GM19238 (cell line): ENCODE data around the gene CACNA1E.

Source experiments
- DNase-seq: peaks from one replicate; pipeline ENCODE4 v3.0.0; 2011; ENCODE audit warnings: low spot score; ENCODE audit not compliant: insufficient read length

CACNA1E gene

GRCh38 chr1:181632492-181632891 lies 149.2 kb downstream of the CACNA1E start:
- no peak for DNase-seq

- DNase-seq = no peak
Observed at GRCh38 chr1:181632960-181633359, 149.6 kb downstream of the CACNA1E start.

GRCh38 chr1:181635110-181635509 lies 151.8 kb downstream of the CACNA1E start:
- no peak for DNase-seq

GRCh38 chr1:181637998-181638397 lies 154.7 kb downstream of the CACNA1E start:
- DNase-seq = no peak

GRCh38 chr1:181640956-181641355 lies 157.6 kb downstream of the CACNA1E start:
- no peak for DNase-seq

- no peak for DNase-seq
Observed at GRCh38 chr1:181643631-181644030, 160.3 kb downstream of the CACNA1E start.

GRCh38 chr1:181645171-181645570 lies 161.9 kb downstream of the CACNA1E start:
- no peak for DNase-seq

GRCh38 chr1:181646710-181647109 lies 163.4 kb downstream of the CACNA1E start:
- no peak for DNase-seq

- DNase-seq = no peak
Observed at GRCh38 chr1:181647314-181648035, 164.2 kb downstream of the CACNA1E start.

GRCh38 chr1:181651276-181651675 lies 168.0 kb downstream of the CACNA1E start:
- DNase-seq = no peak

GRCh38 chr1:181655756-181656155 lies 172.4 kb downstream of the CACNA1E start:
- no peak for DNase-seq

GRCh38 chr1:181656491-181656890 lies 173.2 kb downstream of the CACNA1E start:
- DNase-seq = no peak

- DNase-seq = no peak
Observed at GRCh38 chr1:181658581-181658980, 175.3 kb downstream of the CACNA1E start.

- DNase-seq = no peak
Observed at GRCh38 chr1:181659321-181659957, 176.1 kb downstream of the CACNA1E start.

GRCh38 chr1:181660621-181661020 lies 177.3 kb downstream of the CACNA1E start:
- DNase-seq = no peak

GRCh38 chr1:181661569-181661968 lies 178.3 kb downstream of the CACNA1E start:
- DNase-seq = no peak

GRCh38 chr1:181662606-181663005 lies 179.3 kb downstream of the CACNA1E start:
- DNase-seq = no peak

GRCh38 chr1:181664543-181664942 lies 181.2 kb downstream of the CACNA1E start:
- DNase-seq = no peak

- no peak for DNase-seq
Observed at GRCh38 chr1:181669246-181669645, 185.9 kb downstream of the CACNA1E start.

GRCh38 chr1:181674617-181675016 lies 191.3 kb downstream of the CACNA1E start:
- no peak for DNase-seq

- DNase-seq = no peak
Observed at GRCh38 chr1:181675091-181675917, 192.0 kb downstream of the CACNA1E start.

GRCh38 chr1:181675918-181676190 lies 192.5 kb downstream of the CACNA1E start:
- no peak for DNase-seq
